SK-N-SH (cell line): ENCODE data around the gene CHID1. TPM values are rescaled to one million over a fixed set of nuclear protein-coding genes. Genes with fewer than 3 reads are reported as not detected.

Experiments
- CTCF ChIA-PET: fragments of 300-600, 350-600 bp; formaldehyde crosslinking; extraction: SDS; loops from one replicate; lab custom pipeline; 2021; lab: Yijun Ruan, JAX
- POLR2A ChIA-PET: fragments of 350-600 bp; sonication (Branson Sonifier 250); formaldehyde crosslinking; extraction: SDS; loops from one replicate; lab custom pipeline; 2020; ENCODE audit warnings: antibody characterized with exemption, inconsistent platforms; lab: Yijun Ruan, JAX
- DNase-seq: peaks from one replicate; pipeline ENCODE4 v3.0.0; 2012
- H2AFZ ChIP-seq: fragments of 200-600 bp; sonication (generic); 2 replicates; pipeline ENCODE4 v1.8.1; 2016; ENCODE audit warnings: antibody characterized with exemption, mild to moderate bottlenecking, low read depth
- H3F3A ChIP-seq: fragments of 200-600 bp; sonication (generic); replicated peaks from 2 replicates; pipeline ENCODE3; 2016; ENCODE audit warnings: antibody characterized with exemption, mild to moderate bottlenecking; ENCODE audit not compliant: insufficient read depth
- H3K27ac ChIP-seq, 2 experiments: fragments of 200-500 bp in 1 of 2; fragments of 200-600 bp in 1 of 2; sonication (Bioruptor generic) in 1 of 2; sonication (generic), shearing (Covaris generic) in 1 of 2; 2 replicates each; pipeline versions ENCODE4 v1.5.1 to v1.6.1; 2014 to 2016; ENCODE audit warnings: low read depth in 2 of 2, inconsistent platforms in 1 of 2, low read length in 1 of 2, mild to moderate bottlenecking in 1 of 2, mixed read lengths in 1 of 2
- H3K27me3 ChIP-seq: fragments of 200-600 bp; sonication (generic), shearing (Covaris generic); 2 replicates; pipeline ENCODE4 v1.6.1; 2016; ENCODE audit warnings: mixed run types; ENCODE audit not compliant: insufficient read depth
- H3K36me3 ChIP-seq, 2 experiments: fragments of 200-500 bp in 1 of 2; fragments of 200-600 bp in 1 of 2; sonication (Bioruptor generic) in 1 of 2; sonication (generic) in 1 of 2; replicated peaks in 1 of 2; 2 replicates each; pipeline versions ENCODE3 to v1.5.1; 2014 to 2016; ENCODE audit warnings: low read length in 1 of 2, mild to moderate bottlenecking in 1 of 2; ENCODE audit not compliant: insufficient read depth in 2 of 2, control insufficient read depth in 1 of 2
- H3K4me1 ChIP-seq, 2 experiments: fragments of 200-500 bp in 1 of 2; fragments of 200-600 bp in 1 of 2; sonication (Bioruptor generic) in 1 of 2; sonication (generic), shearing (Covaris generic) in 1 of 2; 2 replicates each; pipeline versions ENCODE4 v1.5.1 to v1.6.1; 2014 to 2016; ENCODE audit warnings: low read depth in 1 of 2, low read length in 1 of 2, mixed run types in 1 of 2; ENCODE audit not compliant: insufficient read depth in 2 of 2, control insufficient read depth in 1 of 2
- H3K4me2 ChIP-seq: fragments of 200-600 bp; sonication (generic), shearing (Covaris generic); 2 replicates; pipeline ENCODE4 v1.6.1; 2017; ENCODE audit warnings: mixed run types
- H3K4me3 ChIP-seq, 2 experiments: fragments of 200-500 bp in 1 of 2; fragments of 200-600 bp in 1 of 2; sonication (Bioruptor generic) in 1 of 2; sonication (generic), shearing (Covaris generic) in 1 of 2; 2 replicates each; pipeline versions ENCODE4 v1.5.1 to v1.8.1; 2014 to 2016; ENCODE audit warnings: low read depth in 2 of 2, inconsistent platforms in 1 of 2, low read length in 1 of 2, mild to moderate bottlenecking in 1 of 2, mixed read lengths in 1 of 2, moderate library complexity in 1 of 2
- H3K79me2 ChIP-seq: fragments of 200-600 bp; sonication (generic); 2 replicates; pipeline ENCODE4 v1.8.1; 2017; ENCODE audit warnings: mild to moderate bottlenecking; ENCODE audit not compliant: insufficient read depth
- H3K9ac ChIP-seq: fragments of 200-600 bp; sonication (generic); 2 replicates; pipeline ENCODE4 v1.6.1; 2017; ENCODE audit warnings: mixed run types
- H3K9me2 ChIP-seq: fragments of 200-600 bp; sonication (generic); 2 replicates; pipeline ENCODE4 v1.6.1; 2017; ENCODE audit warnings: mixed run types
- H3K9me3 ChIP-seq: fragments of 200-600 bp; sonication (generic); 2 replicates; pipeline ENCODE4 v1.6.1; 2017; ENCODE audit warnings: mixed run types, mild to moderate bottlenecking, moderate library complexity
- H4K20me1 ChIP-seq: fragments of 200-600 bp; sonication (generic); 2 replicates; pipeline ENCODE4 v1.6.1; 2017; ENCODE audit warnings: mild to moderate bottlenecking, mixed run types; ENCODE audit not compliant: insufficient read depth
- EZH2phosphoT487 ChIP-seq: fragments of 200-600 bp; sonication (generic); IDR thresholded peaks from 2 replicates; pipeline ENCODE4 v1.6.1; 2017; ENCODE audit warnings: low read depth, mixed run types, mild to moderate bottlenecking, antibody characterized with exemption, moderate library complexity, borderline replicate concordance
- FOSL2 ChIP-seq: IDR thresholded peaks from 2 replicates; pipeline ENCODE4 v1.4.0; 2012; ENCODE audit warnings: low read depth, mild to moderate bottlenecking, moderate library complexity, borderline replicate concordance
- GATA2 ChIP-seq: sonication (generic); formaldehyde crosslinking; IDR thresholded peaks from 2 replicates; pipeline ENCODE4 v1.5.0; 2020; ENCODE audit warnings: mild to moderate bottlenecking, missing genetic modification reagents
- MXI1 ChIP-seq: IDR thresholded peaks from 2 replicates; pipeline ENCODE4 v1.6.1; 2012; ENCODE audit warnings: mild to moderate bottlenecking, low read depth, low read length, improper control_type of control experiment
- NFIC ChIP-seq: IDR thresholded peaks from 2 replicates; pipeline ENCODE4 v1.4.0; 2012; ENCODE audit warnings: borderline replicate concordance
- NRF1 ChIP-seq: IDR thresholded peaks from 2 replicates; pipeline ENCODE4 v1.6.1; 2012; ENCODE audit warnings: low read depth, mild to moderate bottlenecking, low read length
- SMC3 ChIP-seq: IDR thresholded peaks from 2 replicates; pipeline ENCODE4 v1.6.1; 2012; ENCODE audit warnings: low read depth, low read length, improper control_type of control experiment
- TAF1 ChIP-seq: IDR thresholded peaks from 2 replicates; pipeline ENCODE4 v1.6.1; 2012; ENCODE audit warnings: low read depth, mild to moderate bottlenecking, low read length, moderate library complexity, borderline replicate concordance
- TCF12 ChIP-seq: IDR thresholded peaks from 2 replicates; pipeline ENCODE4 v1.4.0; 2012
- YY1 ChIP-seq: IDR thresholded peaks from 2 replicates; pipeline ENCODE4 v1.4.0; 2012; ENCODE audit warnings: low read depth, mild to moderate bottlenecking
- WGBS: methylation state at CpG from one replicate; pipeline ENCODE4 v1.1.6; 2017; ENCODE audit warnings: low lambda C conversion rate; 5-methylcytosine and 5-hydroxymethylcytosine counted together
- polyA plus RNA-seq, 3 experiments: library from polyadenylated mRNA; depleted of rRNA; stranded (reverse); fragments of >200 nt; gene quantifications; 2 replicates each; pipeline ENCODE4 v1.2.3, GENCODE V29; 2012
- TF ChIP-seq, protein P1 (sequence below): fragments of 150-350 bp; IDR thresholded peaks from 2 replicates; pipeline ENCODE4 v1.6.1; 2017; ENCODE audit warnings: antibody characterized with exemption, low read length, low read depth, borderline replicate concordance
- TF ChIP-seq, protein P2 (sequence below): IDR thresholded peaks from 2 replicates; pipeline ENCODE4 v1.4.0; 2012; ENCODE audit warnings: low read depth, borderline replicate concordance
- TF ChIP-seq, protein P3 (sequence below): IDR thresholded peaks from 2 replicates; pipeline ENCODE4 v1.6.1; 2012; ENCODE audit warnings: mild to moderate bottlenecking, low read depth, low read length, moderate library complexity

Gene CHID1
- polyA plus RNA-seq, 1 of the 3 experiments (the other 2 are of a cell fraction): 231 TPM

DNA sequence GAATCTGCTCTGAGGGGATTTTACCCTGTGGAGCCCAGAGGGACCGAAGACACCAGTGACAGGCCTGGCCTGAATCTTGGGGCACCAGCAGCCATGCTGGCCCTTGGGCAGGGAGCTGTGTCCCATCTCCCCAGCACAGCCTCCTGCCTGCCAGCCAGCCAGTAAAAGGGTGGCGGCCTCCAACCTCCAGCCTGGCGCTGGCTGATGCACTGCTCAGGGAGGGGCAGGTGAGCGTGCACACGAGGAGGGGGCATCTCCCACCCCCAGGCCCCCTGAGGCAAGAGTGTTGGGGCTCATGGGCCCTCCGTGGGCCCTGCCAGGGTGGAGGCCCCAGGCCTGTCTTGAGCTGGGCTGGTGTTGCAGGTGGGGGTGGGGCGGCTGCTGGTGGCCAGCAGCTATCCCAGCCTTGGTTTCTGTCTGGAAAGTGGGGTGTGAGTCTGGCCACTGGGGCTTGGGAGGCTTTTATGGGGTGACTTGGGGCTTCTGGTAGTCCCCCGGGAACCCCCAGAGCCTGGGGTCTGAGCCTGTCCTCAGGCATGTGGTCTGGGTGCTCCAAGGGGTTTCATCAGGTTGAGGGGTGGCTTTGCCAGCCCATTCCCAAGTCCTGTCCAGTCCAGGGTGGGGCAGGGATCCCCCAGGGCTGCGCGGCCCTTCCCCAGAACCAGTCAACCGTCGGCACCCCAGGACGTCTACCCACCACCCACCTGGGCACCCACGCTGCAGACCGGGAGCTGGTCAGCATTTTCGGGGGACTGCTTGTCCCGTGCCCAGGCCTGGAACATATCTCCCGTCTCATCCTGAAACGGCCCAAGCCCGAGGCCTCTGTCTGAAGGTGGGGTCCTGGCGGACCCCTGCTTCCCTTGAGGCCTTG lies 50.1 kb downstream of the CHID1 start:
- H3K9me3 ChIP-seq: no peaks in the 10 kb centered on the region
- peaks cover 46% of the 10 kb centered on the region for H4K20me1 ChIP-seq
- H2AFZ ChIP-seq: no peak overlapping the region
- H3K27ac ChIP-seq: peak overlapping the region; percentile 10 to 79; a peak in 3 of 4 replicates
- H3F3A ChIP-seq: no peaks in the 10 kb centered on the region
- no peak for TF ChIP-seq YY1
- TF ChIP-seq GATA2 (CRISPR knock-in tag): no peak
- no peak for TF ChIP-seq NRF1
- no peak for TF ChIP-seq MXI1
- no peak for TF ChIP-seq FOSL2
- TF ChIP-seq, protein P1, sequence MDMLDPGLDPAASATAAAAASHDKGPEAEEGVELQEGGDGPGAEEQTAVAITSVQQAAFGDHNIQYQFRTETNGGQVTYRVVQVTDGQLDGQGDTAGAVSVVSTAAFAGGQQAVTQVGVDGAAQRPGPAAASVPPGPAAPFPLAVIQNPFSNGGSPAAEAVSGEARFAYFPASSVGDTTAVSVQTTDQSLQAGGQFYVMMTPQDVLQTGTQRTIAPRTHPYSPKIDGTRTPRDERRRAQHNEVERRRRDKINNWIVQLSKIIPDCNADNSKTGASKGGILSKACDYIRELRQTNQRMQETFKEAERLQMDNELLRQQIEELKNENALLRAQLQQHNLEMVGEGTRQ: no peak
- H3K9me2 ChIP-seq: no peaks in the 10 kb centered on the region
- no peaks in the 10 kb centered on the region for H3K27me3 ChIP-seq
- peaks cover 10 to 67% of the 10 kb centered on the region in 2 experiments; a peak in 2 of 4 replicates for H3K4me1 ChIP-seq
- ChIA-PET POLR2A (interaction anchor here (0.7 to 2.5 kb wide), 9 partner anchors 9 to 51 kb away, joined by 3 to 8 read pairs (median 3); partner anchors contain the start of genes PNPLA2 and RPLP2), CTCF (interaction anchor here (0.9 to 4.0 kb wide), 8 partner anchors 9 to 191 kb away, joined by 3 to 24 read pairs (median 3); no protein-coding TSS in a partner anchor)
- H3K79me2 ChIP-seq: peaks cover 10% of the 10 kb centered on the region; the same call in 1 of the 2 replicates
- no peak overlapping the region; a peak in 1 of 4 replicates for H3K4me3 ChIP-seq
- H3K9ac ChIP-seq: no peak overlapping the region
- H3K4me2 ChIP-seq: peak overlapping the region; percentile 63; the same call in 1 of the 2 replicates
- peaks cover 0 to 13% of the 10 kb centered on the region in 2 experiments for H3K36me3 ChIP-seq
- DNase-seq: no peak
- 88% methylated on average over 8 of the region's 21 CpGs for WGBS

DNA sequence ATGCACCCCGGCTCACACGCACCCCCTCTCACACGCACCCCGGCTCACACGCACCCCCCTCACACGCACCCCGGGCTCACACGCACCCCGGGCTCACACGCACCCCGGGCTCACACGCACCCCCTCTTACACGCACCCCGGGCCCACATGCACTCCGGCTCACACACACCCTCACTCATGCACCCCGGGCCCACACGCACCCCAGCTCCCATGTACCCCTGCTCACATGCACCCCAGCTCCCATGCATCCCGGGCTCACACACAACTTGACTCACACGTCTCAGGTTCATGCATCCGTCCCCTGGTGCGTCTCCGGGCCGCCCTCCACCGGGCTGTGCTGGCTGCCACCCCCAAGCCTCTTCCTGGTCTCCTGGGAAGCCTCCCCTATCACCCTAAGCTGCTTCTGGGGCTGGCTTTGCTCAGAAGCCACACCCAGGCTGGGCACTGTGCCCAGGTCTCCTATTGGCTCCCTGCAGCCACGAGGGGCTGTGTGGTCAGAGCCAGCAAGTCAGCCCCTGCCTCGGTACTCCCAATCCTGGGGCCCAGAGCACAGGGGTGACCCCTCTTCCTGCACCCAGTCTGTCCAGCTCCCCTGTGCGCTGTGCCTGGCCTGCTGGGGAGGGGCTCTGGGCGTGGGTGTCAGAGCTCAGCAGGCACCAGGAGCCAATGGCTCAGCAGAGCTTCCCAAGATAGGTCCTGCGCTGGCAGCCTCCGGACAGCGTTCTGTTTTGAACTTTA lies 51.0 kb downstream of the CHID1 start:
- Histone ChIP-seq H3K9me2 (no peaks in the 10 kb centered on the region), H3K4me2 (peak overlapping the region; percentile 63; the same call in 1 of the 2 replicates)
- TF ChIP-seq FOSL2 (no peak), TCF12 (no peak), MXI1 (peak; percentile 63; the same call in 1 of the 2 replicates), TAF1 (no peak), EZH2phosphoT487 (no peak), NFIC (peak; percentile 64; the same call in 1 of the 2 replicates), SMC3 (no peak)
- TF ChIP-seq, protein P1: peak; percentile 75
- TF ChIP-seq, protein P2, sequence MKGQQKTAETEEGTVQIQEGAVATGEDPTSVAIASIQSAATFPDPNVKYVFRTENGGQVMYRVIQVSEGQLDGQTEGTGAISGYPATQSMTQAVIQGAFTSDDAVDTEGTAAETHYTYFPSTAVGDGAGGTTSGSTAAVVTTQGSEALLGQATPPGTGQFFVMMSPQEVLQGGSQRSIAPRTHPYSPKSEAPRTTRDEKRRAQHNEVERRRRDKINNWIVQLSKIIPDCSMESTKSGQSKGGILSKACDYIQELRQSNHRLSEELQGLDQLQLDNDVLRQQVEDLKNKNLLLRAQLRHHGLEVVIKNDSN: peak; percentile 90
- TF ChIP-seq, protein P3, sequence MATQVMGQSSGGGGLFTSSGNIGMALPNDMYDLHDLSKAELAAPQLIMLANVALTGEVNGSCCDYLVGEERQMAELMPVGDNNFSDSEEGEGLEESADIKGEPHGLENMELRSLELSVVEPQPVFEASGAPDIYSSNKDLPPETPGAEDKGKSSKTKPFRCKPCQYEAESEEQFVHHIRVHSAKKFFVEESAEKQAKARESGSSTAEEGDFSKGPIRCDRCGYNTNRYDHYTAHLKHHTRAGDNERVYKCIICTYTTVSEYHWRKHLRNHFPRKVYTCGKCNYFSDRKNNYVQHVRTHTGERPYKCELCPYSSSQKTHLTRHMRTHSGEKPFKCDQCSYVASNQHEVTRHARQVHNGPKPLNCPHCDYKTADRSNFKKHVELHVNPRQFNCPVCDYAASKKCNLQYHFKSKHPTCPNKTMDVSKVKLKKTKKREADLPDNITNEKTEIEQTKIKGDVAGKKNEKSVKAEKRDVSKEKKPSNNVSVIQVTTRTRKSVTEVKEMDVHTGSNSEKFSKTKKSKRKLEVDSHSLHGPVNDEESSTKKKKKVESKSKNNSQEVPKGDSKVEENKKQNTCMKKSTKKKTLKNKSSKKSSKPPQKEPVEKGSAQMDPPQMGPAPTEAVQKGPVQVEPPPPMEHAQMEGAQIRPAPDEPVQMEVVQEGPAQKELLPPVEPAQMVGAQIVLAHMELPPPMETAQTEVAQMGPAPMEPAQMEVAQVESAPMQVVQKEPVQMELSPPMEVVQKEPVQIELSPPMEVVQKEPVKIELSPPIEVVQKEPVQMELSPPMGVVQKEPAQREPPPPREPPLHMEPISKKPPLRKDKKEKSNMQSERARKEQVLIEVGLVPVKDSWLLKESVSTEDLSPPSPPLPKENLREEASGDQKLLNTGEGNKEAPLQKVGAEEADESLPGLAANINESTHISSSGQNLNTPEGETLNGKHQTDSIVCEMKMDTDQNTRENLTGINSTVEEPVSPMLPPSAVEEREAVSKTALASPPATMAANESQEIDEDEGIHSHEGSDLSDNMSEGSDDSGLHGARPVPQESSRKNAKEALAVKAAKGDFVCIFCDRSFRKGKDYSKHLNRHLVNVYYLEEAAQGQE: no peak
- TF ChIP-seq, all 33 proteins: peak for 4
- H3K36me3 ChIP-seq: peaks cover 0 to 7% of the 10 kb centered on the region in 2 experiments
- no peak overlapping the region for H2AFZ ChIP-seq
- H3K9ac ChIP-seq: no peak overlapping the region
- H3K4me3 ChIP-seq: peak overlapping the region in 1 of 2 experiments; percentile 49; a peak in 3 of 4 replicates
- POLR2A ChIA-PET: interaction anchor here (0.7 to 2.5 kb wide), 10 partner anchors 8 to 195 kb away, joined by 3 to 8 read pairs (median 4); partner anchors contain the start of genes PNPLA2 and RPLP2
- H3K9me3 ChIP-seq: no peaks in the 10 kb centered on the region
- peaks cover 55% of the 10 kb centered on the region for H4K20me1 ChIP-seq
- H3K4me1 ChIP-seq: peaks cover 10 to 76% of the 10 kb centered on the region in 2 experiments; a peak in 2 of 4 replicates
- H3K27me3 ChIP-seq: no peaks in the 10 kb centered on the region
- H3F3A ChIP-seq: no peaks in the 10 kb centered on the region
- peak overlapping the region; percentile 10 to 79; a peak in 3 of 4 replicates for H3K27ac ChIP-seq
- 46% methylated on average over 25 of the region's 31 CpGs for WGBS
- peak; percentile 97 for DNase-seq
- H3K79me2 ChIP-seq: peaks cover 10% of the 10 kb centered on the region; the same call in 1 of the 2 replicates
- CTCF ChIA-PET: interaction anchor here (1.0 to 4.0 kb wide), 7 partner anchors 8 to 192 kb away, joined by 3 to 24 read pairs (median 3); no protein-coding TSS in a partner anchor
